Measurements from ENCODE around the gene RSPH9.
"Not testable (repeated sequence)": the region's sequence is repeated elsewhere in the genome, so short reads cannot be mapped to it uniquely, and the experiment has no call there.

RSPH9 gene

DNA sequence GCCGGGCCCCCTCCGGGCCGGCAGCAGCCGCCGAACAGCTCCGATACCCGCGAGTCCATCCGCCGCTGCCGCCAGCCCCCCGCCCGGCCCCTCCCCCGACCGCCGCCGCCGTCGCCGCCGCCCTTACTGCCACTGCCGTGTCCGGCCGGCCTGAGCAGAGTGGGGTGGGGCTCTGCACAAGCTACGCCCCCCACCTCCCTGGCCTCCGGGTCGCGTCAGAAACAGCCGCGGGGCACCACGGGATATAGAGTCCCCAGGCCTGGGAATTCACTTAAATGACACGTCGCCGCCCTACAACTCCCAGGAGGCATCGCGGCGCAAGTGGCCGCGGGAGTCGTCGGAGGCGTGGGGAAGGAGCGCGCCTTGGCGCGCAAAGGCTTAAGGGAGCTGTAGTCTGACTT, 15.7 kb upstream of the RSPH9 start, which contains the start of gene GTPBP2:
GTPBP2 (minus strand) TSS at position 161 of the 401 bp plus-strand sequence; CDS start at position 59, 102 bp downstream.
- peak; percentile 93 for DNase-seq (ENCODE audit: low read depth)

- DNase-seq (ENCODE audit: low read depth), result peak; percentile 87
Observed at GRCh38 chr6:43629505-43630300, 15.1 kb upstream of the RSPH9 start.

- DNase-seq (ENCODE audit: low read depth), result peak; percentile 94
Observed at GRCh38 chr6:43630980-43631619, 13.7 kb upstream of the RSPH9 start.

DNA sequence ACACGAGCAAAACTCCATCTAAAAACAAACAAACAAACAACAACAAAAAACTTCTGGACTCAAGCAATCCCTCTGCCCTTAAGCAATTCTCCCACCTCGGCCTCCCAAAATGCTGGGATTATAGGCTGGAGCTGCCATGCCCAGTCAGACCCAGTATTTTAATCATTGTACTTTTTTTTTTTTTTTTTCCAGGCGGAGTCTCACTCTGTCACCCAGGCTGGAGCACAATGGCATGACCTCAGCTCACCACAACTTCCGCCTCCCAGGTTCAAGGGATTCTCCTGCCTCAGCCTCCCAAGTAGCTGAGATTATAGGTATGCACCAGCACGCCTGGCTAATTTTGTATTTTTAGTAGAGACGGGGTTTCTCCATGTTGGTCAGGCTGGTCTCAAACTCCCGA, 11.8 kb upstream of the RSPH9 start:
- not testable (repeated sequence) for DNase-seq (ENCODE audit: low read depth)

DNA sequence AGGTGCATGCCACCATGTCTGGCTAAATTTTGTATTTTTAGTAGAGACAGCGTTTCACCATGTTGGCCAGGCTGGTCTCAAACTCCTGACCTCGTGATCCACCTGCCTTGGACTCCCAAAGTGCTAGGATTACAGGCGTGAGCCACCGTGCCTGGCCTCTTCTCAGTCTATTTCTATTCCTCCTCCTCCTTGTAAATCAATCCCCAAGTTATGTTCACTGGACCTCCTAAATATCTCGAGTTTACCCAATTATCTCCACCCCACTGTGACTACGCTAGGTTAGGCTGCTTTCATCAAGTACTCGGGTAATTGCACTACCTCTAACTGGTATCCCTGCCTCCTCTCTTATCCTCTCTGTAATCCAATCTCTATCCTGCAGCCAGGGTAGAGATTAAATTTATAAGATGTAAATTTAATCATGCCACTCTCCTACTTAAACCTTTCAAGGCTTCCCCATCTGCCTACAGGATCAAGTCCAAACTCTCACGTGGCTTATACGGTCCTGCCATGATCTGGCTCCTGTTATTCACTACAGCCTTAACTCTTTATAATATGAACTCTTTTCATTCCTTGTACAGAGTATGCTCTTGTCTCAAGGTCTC, 10.0 kb upstream of the RSPH9 start:
- DNase-seq (ENCODE audit: low read depth), result no peak

GRCh38 chr6:43635387-43636307, 9.2 kb upstream of the RSPH9 start, which contains the start of gene MAD2L1BP:
Gene MAD2L1BP, plus strand, starts transcription at chr6:43635840. Its CDS starts 36 bp downstream, at chr6:43635876.
- peak; percentile 85 for DNase-seq (ENCODE audit: low read depth)

DNA sequence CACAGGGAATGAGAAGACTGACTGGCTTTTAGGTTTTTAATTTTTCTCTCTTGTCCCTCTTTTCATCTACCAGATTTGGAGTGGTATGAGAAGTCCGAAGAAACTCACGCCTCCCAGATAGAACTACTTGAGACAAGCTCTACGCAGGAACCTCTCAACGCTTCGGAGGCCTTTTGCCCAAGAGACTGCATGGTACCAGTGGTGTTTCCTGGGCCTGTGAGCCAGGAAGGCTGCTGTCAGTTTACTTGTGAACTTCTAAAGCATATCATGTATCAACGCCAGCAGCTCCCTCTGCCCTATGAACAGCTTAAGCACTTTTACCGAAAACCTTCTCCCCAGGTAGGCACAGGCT, 8.6 kb upstream of the RSPH9 start:
- DNase-seq (ENCODE audit: low read depth), result no peak

GRCh38 chr6:43639984-43640800, 4.6 kb upstream of the RSPH9 start:
- no peak for DNase-seq (ENCODE audit: low read depth)

DNA sequence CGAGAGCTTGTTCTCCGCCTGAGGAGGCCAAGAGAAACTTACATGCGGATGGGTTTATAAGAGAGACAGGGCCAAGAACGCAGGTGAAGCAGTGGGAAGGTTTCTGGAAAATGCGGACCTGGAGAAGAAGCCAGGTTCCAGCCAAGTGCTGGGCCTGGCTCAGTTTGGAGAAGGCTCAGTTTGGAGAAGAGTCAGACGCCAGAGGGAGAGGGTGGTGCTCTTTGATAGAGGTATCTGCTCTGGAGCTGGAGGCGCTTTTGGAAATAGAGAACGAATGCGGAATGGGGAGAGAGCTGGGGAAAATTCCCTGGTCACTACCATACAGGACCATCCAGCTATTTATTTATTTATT, 753 bp downstream of the RSPH9 start:
- no peak for DNase-seq (ENCODE audit: low read depth)

GRCh38 chr6:43647613-43648012, 2.8 kb downstream of the RSPH9 start:
- DNase-seq (ENCODE audit: low read depth), result no peak

GRCh38 chr6:43648248-43648647, 3.4 kb downstream of the RSPH9 start:
- DNase-seq (ENCODE audit: low read depth), result no peak

DNA sequence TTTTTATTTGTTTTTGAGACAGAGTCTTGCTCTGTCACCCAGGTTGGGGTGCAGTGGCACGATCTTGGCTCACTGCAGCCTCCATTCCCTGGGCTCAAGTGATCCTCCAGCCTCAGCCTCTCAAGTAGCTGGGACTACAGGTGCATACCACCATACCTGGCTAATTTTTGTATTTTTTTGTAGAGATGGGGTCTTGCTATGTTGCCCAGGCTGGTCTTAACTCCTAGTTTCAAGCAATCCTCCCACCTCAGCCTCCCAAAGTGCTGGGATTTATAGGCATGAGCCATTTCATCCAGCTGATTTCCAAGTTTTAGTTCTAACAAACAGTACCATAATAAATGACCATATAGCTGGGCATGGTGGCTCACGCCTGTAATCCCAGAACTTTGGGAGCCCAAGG, 8.0 kb downstream of the RSPH9 start:
- not testable (repeated sequence) for DNase-seq (ENCODE audit: low read depth)

GRCh38 chr6:43657221-43657802, 12.5 kb downstream of the RSPH9 start:
- DNase-seq (ENCODE audit: low read depth), result no peak

GRCh38 chr6:43658161-43658560, 13.3 kb downstream of the RSPH9 start:
- no peak for DNase-seq (ENCODE audit: low read depth)

DNA sequence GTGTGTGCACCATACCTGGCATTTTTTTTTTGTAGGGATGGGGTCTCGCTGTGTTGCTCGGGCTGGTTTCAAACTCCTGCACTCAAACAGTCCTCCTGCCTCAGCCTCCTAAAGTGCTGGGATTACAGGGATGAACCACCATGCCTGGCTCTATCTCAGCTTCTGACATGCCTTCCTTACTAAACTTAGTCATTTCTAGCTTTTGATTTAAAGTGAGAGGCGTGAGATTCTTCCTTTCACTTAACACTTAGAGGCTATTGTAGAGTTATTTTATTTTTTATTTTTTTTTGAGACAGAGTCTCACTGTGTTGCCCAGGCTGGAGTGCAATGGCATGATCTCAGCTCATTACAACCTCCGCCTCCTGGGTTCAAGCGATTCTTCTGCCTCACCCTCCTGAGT, 18.1 kb downstream of the RSPH9 start:
- DNase-seq (ENCODE audit: low read depth), result not testable (repeated sequence)

DNA sequence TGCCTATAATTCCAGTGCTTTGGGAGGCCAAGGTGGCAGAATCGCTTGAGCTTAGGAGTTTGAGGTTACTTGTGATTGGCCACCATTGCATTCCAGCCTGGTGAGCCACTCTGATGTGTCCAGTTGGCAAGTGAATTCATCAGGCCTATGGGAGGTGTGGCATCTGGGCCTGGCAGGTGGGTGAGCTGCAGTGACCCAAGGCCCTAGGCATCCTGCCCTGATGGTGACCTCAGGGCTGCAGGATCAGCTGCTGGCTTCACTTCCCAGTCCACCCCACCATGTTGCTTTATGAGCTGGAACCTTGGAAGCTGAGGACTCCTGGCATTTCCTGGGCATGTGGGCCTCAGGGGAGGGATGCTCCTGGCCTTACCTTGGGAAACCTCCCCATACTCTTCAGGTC, 20.5 kb downstream of the RSPH9 start:
- DNase-seq (ENCODE audit: low read depth), result no peak

- DNase-seq (ENCODE audit: low read depth), result no peak
Observed at GRCh38 chr6:43666196-43666920, 21.5 kb downstream of the RSPH9 start.

GRCh38 chr6:43667245-43668150, 22.7 kb downstream of the RSPH9 start:
- DNase-seq (ENCODE audit: low read depth), result peak; percentile 34
